Neuron (in vitro differentiated cells): ENCODE results near the gene CEP128.

ENCODE experiments used
- H2AFZ ChIP-seq: one replicate; pipeline ENCODE4 v1.6.1; 2013; ENCODE audit warnings: low read depth, mild to moderate bottlenecking, inconsistent platforms, low read length, moderate library complexity
- H3K27me3 ChIP-seq: one replicate; pipeline ENCODE4 v1.6.1; 2013; ENCODE audit warnings: low read length; ENCODE audit not compliant: insufficient read depth
- H3K36me3 ChIP-seq: one replicate; pipeline ENCODE4 v1.6.1; 2013; ENCODE audit warnings: low read length; ENCODE audit not compliant: insufficient read depth
- H3K4me1 ChIP-seq: one replicate; pipeline ENCODE4 v1.6.1; 2013; ENCODE audit warnings: low read length; ENCODE audit not compliant: insufficient read depth
- H3K4me3 ChIP-seq: 2 replicates; pipeline ENCODE4 v1.5.1; 2013; ENCODE audit warnings: mild to moderate bottlenecking, low read length, moderate library complexity
- H3K9me3 ChIP-seq: one replicate; pipeline ENCODE4 v1.6.1; 2013; ENCODE audit warnings: low read length

The CEP128 gene

GRCh38 chr14:80627745-80628144 lies 313.8 kb downstream of the CEP128 start:
- H3K36me3 ChIP-seq, result no peaks in the 10 kb centered on the region
- no peak overlapping the region for H2AFZ ChIP-seq
- no peak overlapping the region for H3K4me3 ChIP-seq
- H3K27me3 ChIP-seq, result no peaks in the 10 kb centered on the region
- no peaks in the 10 kb centered on the region for H3K9me3 ChIP-seq
- H3K4me1 ChIP-seq, result no peaks in the 10 kb centered on the region

- H3K36me3 ChIP-seq, result no peaks in the 10 kb centered on the region
Observed at GRCh38 chr14:80624581-80624980, 317.0 kb downstream of the CEP128 start.

GRCh38 chr14:80621701-80622100 lies 319.8 kb downstream of the CEP128 start:
- Histone ChIP-seq H3K27me3 (no peaks in the 10 kb centered on the region), H3K9me3 (no peaks in the 10 kb centered on the region), H3K4me1 (no peaks in the 10 kb centered on the region), H3K36me3 (no peaks in the 10 kb centered on the region), H2AFZ (no peak overlapping the region), H3K4me3 (no peak overlapping the region)

More at GRCh38 chr14:80624581-80624980, 317.0 kb downstream of the CEP128 start:
- H3K4me3 ChIP-seq, result no peak overlapping the region
- H3K27me3 ChIP-seq, result no peaks in the 10 kb centered on the region
- H2AFZ ChIP-seq, result no peak overlapping the region
- no peaks in the 10 kb centered on the region for H3K9me3 ChIP-seq
- no peaks in the 10 kb centered on the region for H3K4me1 ChIP-seq

GRCh38 chr14:80620434-80620833 lies 321.1 kb downstream of the CEP128 start:
- Histone ChIP-seq H3K27me3 (no peaks in the 10 kb centered on the region), H3K4me3 (no peak overlapping the region), H3K36me3 (no peaks in the 10 kb centered on the region), H3K9me3 (no peaks in the 10 kb centered on the region), H3K4me1 (no peaks in the 10 kb centered on the region), H2AFZ (no peak overlapping the region)

- H3K36me3 ChIP-seq, result no peaks in the 10 kb centered on the region
- H3K27me3 ChIP-seq, result no peaks in the 10 kb centered on the region
- H3K4me3 ChIP-seq, result no peak overlapping the region
- H2AFZ ChIP-seq, result no peak overlapping the region
- no peaks in the 10 kb centered on the region for H3K9me3 ChIP-seq
- no peaks in the 10 kb centered on the region for H3K4me1 ChIP-seq
Observed at GRCh38 chr14:80618751-80619329, 322.7 kb downstream of the CEP128 start.

- no peak overlapping the region for H2AFZ ChIP-seq
- H3K27me3 ChIP-seq, result no peaks in the 10 kb centered on the region
- no peaks in the 10 kb centered on the region for H3K36me3 ChIP-seq
- H3K4me1 ChIP-seq, result no peaks in the 10 kb centered on the region
- no peaks in the 10 kb centered on the region for H3K9me3 ChIP-seq
- H3K4me3 ChIP-seq, result no peak overlapping the region
Observed at GRCh38 chr14:80615831-80616230, 325.7 kb downstream of the CEP128 start.

GRCh38 chr14:80609055-80609454 lies 332.5 kb downstream of the CEP128 start:
- Histone ChIP-seq H2AFZ (no peak overlapping the region), H3K36me3 (no peaks in the 10 kb centered on the region), H3K9me3 (no peaks in the 10 kb centered on the region), H3K27me3 (no peaks in the 10 kb centered on the region), H3K4me3 (no peak overlapping the region), H3K4me1 (peaks cover 3% of the 10 kb centered on the region)

GRCh38 chr14:80608563-80608962 lies 333.0 kb downstream of the CEP128 start:
- no peaks in the 10 kb centered on the region for H3K9me3 ChIP-seq
- H3K4me3 ChIP-seq, result no peak overlapping the region
- peaks cover 3% of the 10 kb centered on the region for H3K4me1 ChIP-seq
- H3K27me3 ChIP-seq, result no peaks in the 10 kb centered on the region
- H2AFZ ChIP-seq, result no peak overlapping the region
- H3K36me3 ChIP-seq, result no peaks in the 10 kb centered on the region

GRCh38 chr14:80607430-80608190 lies 333.9 kb downstream of the CEP128 start:
- no peaks in the 10 kb centered on the region for H3K36me3 ChIP-seq
- no peak overlapping the region for H3K4me3 ChIP-seq

GRCh38 chr14:80606347-80606772 lies 335.2 kb downstream of the CEP128 start:
- Histone ChIP-seq H3K36me3 (no peaks in the 10 kb centered on the region), H2AFZ (no peak overlapping the region), H3K27me3 (no peaks in the 10 kb centered on the region), H3K4me1 (peaks cover 8% of the 10 kb centered on the region), H3K4me3 (no peak overlapping the region), H3K9me3 (no peaks in the 10 kb centered on the region)

More at GRCh38 chr14:80607430-80608190, 333.9 kb downstream of the CEP128 start:
- no peak overlapping the region for H2AFZ ChIP-seq
- H3K9me3 ChIP-seq, result no peaks in the 10 kb centered on the region
- no peaks in the 10 kb centered on the region for H3K27me3 ChIP-seq
- peaks cover 8% of the 10 kb centered on the region for H3K4me1 ChIP-seq

GRCh38 chr14:80605536-80605935 lies 336.0 kb downstream of the CEP128 start:
- Histone ChIP-seq H3K4me3 (no peak overlapping the region), H3K9me3 (no peaks in the 10 kb centered on the region), H3K36me3 (no peaks in the 10 kb centered on the region), H3K27me3 (no peaks in the 10 kb centered on the region), H3K4me1 (peaks cover 8% of the 10 kb centered on the region), H2AFZ (no peak overlapping the region)

GRCh38 chr14:80602946-80603345 lies 338.6 kb downstream of the CEP128 start:
- Histone ChIP-seq H2AFZ (no peak overlapping the region), H3K36me3 (no peaks in the 10 kb centered on the region), H3K4me1 (peaks cover 8% of the 10 kb centered on the region), H3K9me3 (no peaks in the 10 kb centered on the region), H3K4me3 (no peak overlapping the region), H3K27me3 (no peaks in the 10 kb centered on the region)

GRCh38 chr14:80587096-80587724 lies 354.3 kb downstream of the CEP128 start:
- H3K36me3 ChIP-seq, result no peaks in the 10 kb centered on the region
- H3K27me3 ChIP-seq, result no peaks in the 10 kb centered on the region
- no peaks in the 10 kb centered on the region for H3K4me1 ChIP-seq
- no peaks in the 10 kb centered on the region for H3K9me3 ChIP-seq
- no peak overlapping the region for H2AFZ ChIP-seq
- H3K4me3 ChIP-seq, result no peak overlapping the region
